GM12891 (cell line): Measurements from ENCODE around the gene GAD2.

Experiments used
- POLR2A ChIP-seq: IDR thresholded peaks from 2 replicates; pipeline ENCODE4 v1.6.1; 2011; ENCODE audit warnings: low read depth, low read length, control low read depth
- POLR2AphosphoS5 ChIP-seq: IDR thresholded peaks from 2 replicates; pipeline ENCODE4 v1.6.1; 2011; ENCODE audit warnings: low read depth, low read length, control low read depth
- POU2F2 ChIP-seq: IDR thresholded peaks from 2 replicates; pipeline ENCODE4 v1.6.1; 2011; ENCODE audit warnings: low read depth, mild to moderate bottlenecking, control low read depth, low read length, moderate library complexity
- SPI1 ChIP-seq: IDR thresholded peaks from 2 replicates; pipeline ENCODE4 v1.6.1; 2011; ENCODE audit warnings: low read depth, low read length, control low read depth
- TAF1 ChIP-seq: IDR thresholded peaks from 2 replicates; pipeline ENCODE4 v1.6.1; 2011; ENCODE audit warnings: low read depth, low read length, control low read depth

DNA sequence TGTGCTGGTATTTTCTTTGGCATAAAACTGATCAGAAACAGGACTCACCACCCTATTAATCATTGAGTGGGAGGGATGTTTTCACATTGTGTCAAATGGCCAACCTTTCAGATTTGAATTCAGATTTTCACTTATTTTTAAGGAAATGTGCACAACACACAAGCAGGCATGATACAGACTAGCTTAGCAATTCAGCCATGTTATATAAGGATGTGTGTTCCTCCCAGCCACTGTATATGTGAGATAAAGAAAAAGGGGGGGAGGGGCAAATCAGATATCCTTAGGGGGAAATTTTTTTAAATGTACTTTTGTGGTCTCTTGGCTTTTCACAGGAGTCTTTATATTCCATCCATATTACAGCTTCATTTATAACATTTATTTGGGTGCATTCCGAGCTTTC lies 3.1 kb downstream of the GAD2 start:
- TF ChIP-seq POLR2AphosphoS5 = no peak
- no peak for TF ChIP-seq POLR2A
- TF ChIP-seq TAF1 = no peak
- TF ChIP-seq SPI1 = no peak
- TF ChIP-seq POU2F2 = no peak
